HepG2 (cell line): ENCODE data around the gene NEAT1. TPM values are rescaled to one million over a fixed set of nuclear protein-coding genes. Genes with fewer than 3 reads are reported as not detected.

ENCODE experiments used
- ATF3 ChIP-seq: sonication (generic); formaldehyde crosslinking; IDR thresholded peaks from 2 replicates; pipeline ENCODE4 v1.4.0; 2020; ENCODE audit warnings: missing genetic modification reagents
- CHD4 ChIP-seq: fragments of 200-600 bp; sonication (generic); IDR thresholded peaks from 2 replicates; pipeline ENCODE4 v1.7.0; 2017; ENCODE audit warnings: mild to moderate bottlenecking, low read length, borderline replicate concordance
- ESRRA ChIP-seq: sonication (generic); formaldehyde crosslinking; IDR thresholded peaks from 2 replicates; pipeline ENCODE4 v1.5.1; 2020; ENCODE audit warnings: mild to moderate bottlenecking, low read depth, missing genetic modification reagents
- FUBP1 ChIP-seq: sonication (generic); formaldehyde crosslinking; IDR thresholded peaks from 2 replicates; pipeline ENCODE4 v1.5.1; 2020; ENCODE audit warnings: missing genetic modification reagents, mild to moderate bottlenecking, borderline replicate concordance
- KDM5A ChIP-seq: fragments of 200-600 bp; sonication (generic); IDR thresholded peaks from 2 replicates; pipeline ENCODE4 v1.7.0; 2018; ENCODE audit warnings: antibody characterized with exemption, mild to moderate bottlenecking, low read length, borderline replicate concordance
- PAXIP1 ChIP-seq: sonication (generic); formaldehyde crosslinking; conservative IDR thresholded peaks from 2 replicates; pipeline ENCODE4 v1.4.0; 2020; ENCODE audit warnings: mild to moderate bottlenecking, missing genetic modification reagents, moderate library complexity
- TBL1XR1 ChIP-seq: fragments of 150-350 bp; IDR thresholded peaks from 2 replicates; pipeline ENCODE4 v1.6.1; 2014; ENCODE audit warnings: borderline replicate concordance, low read length; ENCODE audit not compliant: partially characterized antibody
- TCF7 ChIP-seq: sonication (generic); IDR thresholded peaks from 2 replicates; pipeline ENCODE4 v1.6.1; 2016; ENCODE audit warnings: antibody characterized with exemption, low read depth
- ZBTB33 ChIP-seq: sonication (generic); formaldehyde crosslinking; IDR thresholded peaks from 2 replicates; pipeline ENCODE4 v1.4.0; 2020; ENCODE audit warnings: missing genetic modification reagents
- ZNF232 ChIP-seq: sonication (generic); formaldehyde crosslinking; IDR thresholded peaks from 2 replicates; pipeline ENCODE4 v1.4.0; 2020; ENCODE audit warnings: missing genetic modification reagents, borderline replicate concordance
- ZNF275 ChIP-seq: sonication (generic); formaldehyde crosslinking; IDR thresholded peaks from 2 replicates; pipeline ENCODE4 v1.8.0; 2022; ENCODE audit warnings: missing genetic modification reagents, mild to moderate bottlenecking, inconsistent platforms, borderline replicate concordance
- ZNF329 ChIP-seq: sonication (generic); formaldehyde crosslinking; IDR thresholded peaks from 2 replicates; pipeline ENCODE4 v1.9.0; 2021; ENCODE audit warnings: low read depth, mild to moderate bottlenecking, missing genetic modification reagents
- ZNF343 ChIP-seq: sonication (generic); formaldehyde crosslinking; IDR thresholded peaks from 2 replicates; pipeline ENCODE4 v1.4.0; 2020; ENCODE audit warnings: mild to moderate bottlenecking, missing genetic modification reagents
- ZNF432 ChIP-seq: sonication (generic); formaldehyde crosslinking; IDR thresholded peaks from 2 replicates; pipeline ENCODE4 v1.5.0; 2020; ENCODE audit warnings: missing genetic modification reagents, mild to moderate bottlenecking, borderline replicate concordance
- ZNF615 ChIP-seq: sonication (generic); formaldehyde crosslinking; IDR thresholded peaks from 2 replicates; pipeline ENCODE4 v1.5.0; 2020; ENCODE audit warnings: mild to moderate bottlenecking, missing genetic modification reagents, borderline replicate concordance
- ZNF841 ChIP-seq: sonication (generic); formaldehyde crosslinking; IDR thresholded peaks from 2 replicates; pipeline ENCODE4 v1.8.1; 2023; ENCODE audit warnings: missing genetic modification reagents, borderline replicate concordance
- polyA plus RNA-seq, 8 experiments: library from polyadenylated mRNA; depleted of rRNA in 3 of 8; stranded (reverse) in 7 of 8; unstranded in 1 of 8; fragments of >200 nt; fragmentation: Illumina TruSeq in 4 of 8; extraction: Trizol in 4 of 8; gene quantifications; 2 replicates each; pipeline versions ENCODE4 v1.2.1 to v1.2.3, GENCODE V29; 2011 to 2016; ENCODE audit warnings: low read depth in 4 of 8, missing spikeins in 1 of 8, mixed read lengths in 1 of 8; ENCODE audit not compliant: insufficient read depth in 1 of 8
- total RNA-seq, 5 experiments: library from RNA; depleted of rRNA; stranded (reverse); fragments of >200 nt; fragmentation: Illumina TruSeq; extraction: Trizol; gene quantifications; 2 replicates each; pipeline ENCODE4 v1.2.3, GENCODE V29; 2016; ENCODE audit warnings: low read depth in 1 of 5

Gene NEAT1
- total and polyA plus RNA-seq, 2 of the 13 experiments (the other 11 are each of a cell fraction or from before 2014, with no cell fraction given) = 20.5 to 41.2 TPM

GRCh38 chr11:65386307-65387140 lies 36.1 kb upstream of the NEAT1 start, which contains the start of gene FRMD8 (continued):
- TF ChIP-seq ZNF232 (CRISPR knock-in tag) = 0 out of 2 replicates have a peak, but pooled peaks have one; percentile 28
- 0 out of 2 replicates have a peak, but pooled peaks have one; percentile 35 for TF ChIP-seq ZNF329
- TF ChIP-seq TCF7 = no peak
- no peak for TF ChIP-seq FUBP1 (CRISPR knock-in tag)
- no peak for TF ChIP-seq KDM5A
- no peak for TF ChIP-seq TBL1XR1
- no peak for TF ChIP-seq ZNF615 (CRISPR knock-in tag)
- no peak for TF ChIP-seq ZNF841 (CRISPR knock-in tag)
- TF ChIP-seq ESRRA (CRISPR knock-in tag) = 0 out of 2 replicates have a peak, but pooled peaks have one; percentile 63
- TF ChIP-seq ZBTB33 (CRISPR knock-in tag) = no peak
- TF ChIP-seq ZNF275 = peak; percentile 93
- TF ChIP-seq CHD4 = no peak
- TF ChIP-seq ZNF432 (CRISPR knock-in tag) = no peak
- TF ChIP-seq ATF3 (CRISPR knock-in tag) = 0 out of 2 replicates have a peak, but pooled peaks have one; percentile 17
- peak; percentile 28 for TF ChIP-seq PAXIP1 (CRISPR knock-in tag)
- TF ChIP-seq ZNF343 (CRISPR knock-in tag) = peak; percentile 92
